MCF 10A (cell line): ENCODE measurements around the gene ZSCAN21. TPM values are rescaled to one million over a fixed set of nuclear protein-coding genes. Genes with fewer than 3 reads are reported as not detected.

Source experiments
- BruUV-seq: library from RNA; stranded (reverse); fragments of 400-500 nt; replicated peaks from 2 replicates; lab custom pipeline; 2021; lab: Mats Ljungman, UMichigan
- CTCF ChIA-PET: fragments of 300-600 bp; sonication (Branson Sonifier 250); formaldehyde crosslinking; extraction: SDS; loops from one replicate; lab custom pipeline; 2021; ENCODE audit warnings: antibody characterized with exemption, inconsistent platforms; lab: Yijun Ruan, JAX
- POLR2A ChIA-PET: fragments of 300-600, 350-650 bp; sonication (Branson Sonifier 250); formaldehyde crosslinking; extraction: SDS; loops from one replicate; lab custom pipeline; 2020; ENCODE audit warnings: antibody characterized with exemption, inconsistent platforms; lab: Yijun Ruan, JAX
- DNase-seq: peaks from one replicate; pipeline ENCODE4 v3.0.0-alpha.2; 2018; ENCODE audit not compliant: unreplicated experiment
- H3K27ac Mint-ChIP-seq: one replicate; pipeline ENCODE4 v1.8.0; 2022; ENCODE audit warnings: mild to moderate bottlenecking, low read depth, mixed read lengths; ENCODE audit not compliant: unreplicated experiment
- H3K27me3 Mint-ChIP-seq: one replicate; pipeline ENCODE4 v1.8.0; 2022; ENCODE audit warnings: mixed read lengths; ENCODE audit not compliant: insufficient read depth, unreplicated experiment
- H3K36me3 Mint-ChIP-seq: one replicate; pipeline ENCODE4 v1.8.0; 2022; ENCODE audit warnings: mild to moderate bottlenecking, moderate library complexity, mixed read lengths; ENCODE audit not compliant: insufficient read depth, unreplicated experiment
- H3K4me1 Mint-ChIP-seq: one replicate; pipeline ENCODE4 v1.8.0; 2022; ENCODE audit warnings: mixed read lengths; ENCODE audit not compliant: insufficient read depth, unreplicated experiment
- H3K4me3 Mint-ChIP-seq: one replicate; pipeline ENCODE4 v1.8.0; 2022; ENCODE audit warnings: mild to moderate bottlenecking, moderate library complexity, mixed read lengths; ENCODE audit not compliant: unreplicated experiment
- H3K9me3 Mint-ChIP-seq: one replicate; pipeline ENCODE4 v1.8.0; 2022; ENCODE audit warnings: mixed read lengths; ENCODE audit not compliant: unreplicated experiment
- intact Hi-C: fragments of 100-400 bp; cut with micrococcal nuclease; formaldehyde crosslinking; loops from 2 replicates; pipeline ENCODE4 v1.14.1; 2022
- total RNA-seq: library from RNA; stranded (reverse); gene quantifications from 2 replicates; pipeline ENCODE4 v1.2.3, GENCODE V29; 2022
- TF ChIP-seq, protein P1 (sequence below): fragments of 200-600 bp; IDR thresholded peaks from one replicate; pipeline ENCODE4 v1.8.0; 2022; ENCODE audit warnings: antibody characterized with exemption, mild to moderate bottlenecking; ENCODE audit not compliant: unreplicated experiment

Gene ZSCAN21
- total RNA-seq, 1 experiment from 2014 or later, result 14.7 TPM

DNA sequence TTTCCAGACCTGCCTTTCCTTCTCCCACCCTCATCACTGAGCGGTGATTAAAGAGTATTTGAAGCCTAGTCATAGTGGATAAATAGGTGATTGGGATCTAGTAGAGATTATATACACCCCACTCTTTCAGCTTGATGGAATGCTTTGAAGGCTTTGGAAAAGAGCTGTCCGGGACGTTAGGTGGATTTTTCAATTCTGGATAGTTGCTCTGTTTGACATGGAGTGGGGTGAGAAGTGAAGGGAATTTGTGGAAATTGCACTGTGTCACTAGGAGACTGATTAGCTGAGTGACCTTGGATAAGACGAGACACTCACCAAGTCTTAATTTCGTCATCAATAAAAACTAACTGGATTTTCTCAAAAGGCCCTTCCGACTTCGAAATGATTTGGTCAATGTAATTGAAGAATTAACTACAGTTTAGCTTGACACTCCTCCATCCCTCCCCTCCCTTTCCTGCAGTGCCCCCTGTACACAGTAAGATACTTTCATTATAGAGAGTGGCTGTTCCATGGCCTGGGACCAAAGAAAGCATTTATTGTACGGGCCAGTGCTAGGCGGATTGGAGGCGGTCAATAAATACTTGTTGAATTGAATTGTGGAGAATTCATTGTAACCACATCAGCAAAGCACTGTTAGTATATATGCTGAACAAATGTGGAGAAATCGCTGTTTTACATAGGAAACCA is 33.2 kb upstream of the ZSCAN21 start:
- Mint-ChIP-seq H3K9me3 (no peaks in the 10 kb centered on the region), H3K36me3 (peaks cover 19% of the 10 kb centered on the region), H3K27me3 (no peaks in the 10 kb centered on the region), H3K4me1 (peaks cover 12% of the 10 kb centered on the region), H3K4me3 (peak overlapping the region; percentile 80), H3K27ac (peak overlapping the region; percentile 76)
- intact Hi-C loops, result no loop called here
- DNase-seq, result no peak
- BruUV-seq, result TSS peak; percentile 62
- POLR2A ChIA-PET, result interaction anchor here (0.5 to 2.7 kb wide), 27 partner anchors 8 to 784 kb away, joined by 3 to 23 read pairs (median 4); partner anchors contain the start of genes AP4M1, BUD31, COPS6 and FAM200A
- TF ChIP-seq, protein P1, sequence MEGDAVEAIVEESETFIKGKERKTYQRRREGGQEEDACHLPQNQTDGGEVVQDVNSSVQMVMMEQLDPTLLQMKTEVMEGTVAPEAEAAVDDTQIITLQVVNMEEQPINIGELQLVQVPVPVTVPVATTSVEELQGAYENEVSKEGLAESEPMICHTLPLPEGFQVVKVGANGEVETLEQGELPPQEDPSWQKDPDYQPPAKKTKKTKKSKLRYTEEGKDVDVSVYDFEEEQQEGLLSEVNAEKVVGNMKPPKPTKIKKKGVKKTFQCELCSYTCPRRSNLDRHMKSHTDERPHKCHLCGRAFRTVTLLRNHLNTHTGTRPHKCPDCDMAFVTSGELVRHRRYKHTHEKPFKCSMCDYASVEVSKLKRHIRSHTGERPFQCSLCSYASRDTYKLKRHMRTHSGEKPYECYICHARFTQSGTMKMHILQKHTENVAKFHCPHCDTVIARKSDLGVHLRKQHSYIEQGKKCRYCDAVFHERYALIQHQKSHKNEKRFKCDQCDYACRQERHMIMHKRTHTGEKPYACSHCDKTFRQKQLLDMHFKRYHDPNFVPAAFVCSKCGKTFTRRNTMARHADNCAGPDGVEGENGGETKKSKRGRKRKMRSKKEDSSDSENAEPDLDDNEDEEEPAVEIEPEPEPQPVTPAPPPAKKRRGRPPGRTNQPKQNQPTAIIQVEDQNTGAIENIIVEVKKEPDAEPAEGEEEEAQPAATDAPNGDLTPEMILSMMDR, result no peak
- CTCF ChIA-PET, result interaction anchor here (0.6 to 0.9 kb wide), 4 partner anchors 21 to 1091 kb away, joined by 3 to 5 read pairs (median 4); no protein-coding TSS in a partner anchor

DNA sequence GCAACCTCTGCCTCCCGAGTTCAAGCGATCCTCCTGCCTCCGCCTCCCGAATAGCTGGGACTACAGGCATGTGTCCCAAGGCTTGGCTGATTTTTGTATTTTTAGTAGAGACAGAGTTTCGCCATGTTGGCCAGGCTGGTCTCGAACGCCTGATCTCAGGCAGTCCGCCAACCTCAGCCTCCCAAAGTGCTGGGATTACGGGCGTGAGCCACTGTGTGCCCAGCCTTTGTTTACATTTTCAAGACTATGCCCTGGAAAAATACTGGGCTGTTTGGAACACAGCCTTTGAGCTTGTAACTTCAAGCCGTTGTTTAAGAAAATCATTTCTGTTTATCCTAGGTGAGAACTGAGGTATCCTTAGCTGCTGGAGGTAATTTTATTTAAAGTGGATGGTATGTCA is 32.3 kb upstream of the ZSCAN21 start:
- H3K27me3 Mint-ChIP-seq, result no peaks in the 10 kb centered on the region
- peaks cover 14% of the 10 kb centered on the region for H3K4me1 Mint-ChIP-seq
- ChIA-PET POLR2A (interaction anchor here (0.7 to 2.7 kb wide), 18 partner anchors 9 to 544 kb away, joined by 3 to 23 read pairs (median 4); partner anchors contain the start of genes AP4M1, GPC2, MCM7 and STAG3), CTCF (interaction anchor here (0.6 to 1.2 kb wide), 5 partner anchors 23 to 103 kb away, joined by 3 to 7 read pairs (median 3); partner anchors contain the start of gene ZSCAN21)
- no peak overlapping the region for H3K27ac Mint-ChIP-seq
- BruUV-seq, result no TSS peak
- peaks cover 23% of the 10 kb centered on the region for H3K36me3 Mint-ChIP-seq
- intact Hi-C loops, result no loop called here
- H3K4me3 Mint-ChIP-seq, result peak overlapping the region; percentile 80
- no peak for DNase-seq
- TF ChIP-seq, protein P1, result no peak
- H3K9me3 Mint-ChIP-seq, result no peaks in the 10 kb centered on the region

DNA sequence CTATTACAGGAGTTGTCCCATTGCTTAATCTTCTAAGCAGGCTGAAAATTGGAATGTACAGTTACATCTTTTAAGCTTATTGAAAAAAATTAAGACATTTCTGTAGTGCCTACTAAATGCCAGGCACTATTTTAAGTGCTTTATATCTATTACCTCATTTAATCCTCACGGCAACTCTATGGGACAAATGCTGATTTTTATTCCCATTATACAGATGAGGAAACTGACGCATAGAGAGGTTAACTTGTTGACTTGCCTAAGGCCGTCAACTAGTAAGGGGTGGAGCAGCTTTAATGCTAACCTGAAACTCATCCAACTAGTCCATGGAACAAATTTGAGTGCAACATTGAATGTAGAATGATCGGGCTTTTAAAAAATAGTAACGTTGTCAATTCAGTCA is 31.7 kb upstream of the ZSCAN21 start:
- intact Hi-C loops, result no loop called here
- H3K27ac Mint-ChIP-seq, result peak overlapping the region; percentile 9
- no TSS peak for BruUV-seq
- ChIA-PET CTCF (interaction anchor here (0.7 to 1.2 kb wide), 3 partner anchors 24 to 101 kb away, joined by 3 to 7 read pairs (median 3); partner anchors contain the start of gene ZSCAN21), POLR2A (interaction anchor here (0.7 to 2.7 kb wide), 13 partner anchors 9 to 545 kb away, joined by 3 to 13 read pairs (median 4); partner anchors contain the start of genes AP4M1, GPC2, MCM7 and STAG3)
- no peaks in the 10 kb centered on the region for H3K27me3 Mint-ChIP-seq
- H3K4me1 Mint-ChIP-seq, result peaks cover 20% of the 10 kb centered on the region
- TF ChIP-seq, protein P1, result no peak
- no peak overlapping the region for H3K4me3 Mint-ChIP-seq
- no peaks in the 10 kb centered on the region for H3K9me3 Mint-ChIP-seq
- no peak for DNase-seq
- peaks cover 29% of the 10 kb centered on the region for H3K36me3 Mint-ChIP-seq

DNA sequence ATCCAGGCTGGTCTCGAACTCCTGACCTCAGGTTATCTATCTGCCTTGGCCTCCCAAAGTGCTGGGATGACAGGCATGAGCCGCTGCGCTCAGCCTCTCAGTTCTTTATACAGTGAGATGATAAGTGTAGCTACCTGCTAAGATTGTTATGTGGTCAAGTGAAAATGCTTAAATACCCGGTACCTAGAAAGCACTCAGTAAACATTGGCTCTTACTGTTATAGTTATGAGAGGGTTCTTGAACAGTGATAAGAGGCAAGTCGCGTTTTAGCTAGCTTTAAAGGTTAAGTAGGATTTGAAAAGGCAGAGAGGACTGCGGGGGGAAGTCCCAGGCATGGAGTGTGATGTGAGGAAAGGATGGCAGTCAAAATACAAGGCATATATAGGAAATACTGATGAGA is 29.7 kb upstream of the ZSCAN21 start:
- peaks cover 27% of the 10 kb centered on the region for H3K4me1 Mint-ChIP-seq
- TF ChIP-seq, protein P1, result no peak
- DNase-seq, result no peak
- BruUV-seq, result no TSS peak
- H3K4me3 Mint-ChIP-seq, result no peak overlapping the region
- peaks cover 50% of the 10 kb centered on the region for H3K36me3 Mint-ChIP-seq
- H3K27ac Mint-ChIP-seq, result no peak overlapping the region
- H3K27me3 Mint-ChIP-seq, result no peaks in the 10 kb centered on the region
- CTCF ChIA-PET, result interaction anchor here (0.5 to 1.4 kb wide), 5 partner anchors 24 to 102 kb away, joined by 3 to 4 read pairs (median 4); no protein-coding TSS in a partner anchor
- intact Hi-C loops, result no loop called here
- H3K9me3 Mint-ChIP-seq, result no peaks in the 10 kb centered on the region
- POLR2A ChIA-PET, result interaction anchor here (0.6 to 1.6 kb wide), 4 partner anchors 15 to 69 kb away, joined by 3 to 5 read pairs (median 4); partner anchors contain the start of gene COPS6
